SKM-1 (cell line): Measurements from ENCODE around the gene LGALS1.
"Not testable (repeated sequence)": the region's sequence is repeated elsewhere in the genome, so short reads cannot be mapped to it uniquely, and the experiment has no call there.

Experiments
- DNase-seq: peaks from one replicate; lab custom pipeline; 2025; ENCODE audit not compliant: unreplicated experiment; lab: John Stamatoyannopoulos, UW

The LGALS1 gene

DNA sequence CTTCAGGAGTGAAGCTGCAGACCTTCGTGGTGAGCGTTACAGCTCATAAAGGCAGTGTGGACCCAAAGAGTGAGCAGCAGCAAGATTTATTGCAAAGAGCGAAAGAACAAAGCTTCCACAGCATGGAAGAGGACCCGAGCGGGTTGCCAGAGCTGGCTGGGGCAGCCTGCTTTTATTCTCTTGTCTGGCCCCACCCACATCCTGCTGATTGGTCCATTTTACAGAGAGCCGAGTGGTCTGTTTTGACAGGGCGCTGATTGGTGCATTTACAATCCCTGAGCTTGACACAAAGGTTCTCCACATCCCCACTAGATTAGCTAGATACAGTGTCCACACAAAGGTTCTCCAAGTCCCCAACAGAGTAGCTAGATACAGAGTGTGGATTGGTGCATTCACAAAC is 41.8 kb downstream of the LGALS1 start:
- DNase-seq, result not testable (repeated sequence)

DNA sequence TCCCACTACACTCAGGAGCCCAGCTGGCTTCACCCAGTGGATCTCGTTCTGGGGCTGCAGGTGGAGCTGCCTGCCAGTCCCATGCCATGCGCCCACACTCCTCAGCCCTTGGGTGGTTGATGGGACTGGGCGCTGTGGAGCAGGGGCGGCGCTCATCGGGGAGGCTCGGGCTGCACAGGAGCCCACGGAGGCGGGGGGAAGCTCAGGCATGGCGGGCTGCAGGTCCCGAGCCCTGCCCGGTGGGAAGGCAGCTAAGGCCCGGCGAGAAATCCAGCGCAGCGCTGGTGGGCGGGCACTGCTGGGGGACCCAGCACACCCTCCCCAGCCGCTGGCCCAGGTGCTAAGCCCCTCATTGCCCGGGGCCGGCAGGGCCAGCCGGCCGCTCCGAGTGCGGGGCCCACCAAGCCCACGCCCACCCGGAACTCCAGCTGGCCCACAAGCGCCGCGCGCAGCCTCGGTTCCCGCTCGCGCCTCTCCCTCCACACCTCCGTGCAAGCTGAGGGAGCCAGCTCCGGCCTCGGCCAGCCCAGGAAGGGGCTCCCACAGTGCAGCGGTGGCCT is 42.4 kb downstream of the LGALS1 start:
- DNase-seq, result not testable (repeated sequence)

DNA sequence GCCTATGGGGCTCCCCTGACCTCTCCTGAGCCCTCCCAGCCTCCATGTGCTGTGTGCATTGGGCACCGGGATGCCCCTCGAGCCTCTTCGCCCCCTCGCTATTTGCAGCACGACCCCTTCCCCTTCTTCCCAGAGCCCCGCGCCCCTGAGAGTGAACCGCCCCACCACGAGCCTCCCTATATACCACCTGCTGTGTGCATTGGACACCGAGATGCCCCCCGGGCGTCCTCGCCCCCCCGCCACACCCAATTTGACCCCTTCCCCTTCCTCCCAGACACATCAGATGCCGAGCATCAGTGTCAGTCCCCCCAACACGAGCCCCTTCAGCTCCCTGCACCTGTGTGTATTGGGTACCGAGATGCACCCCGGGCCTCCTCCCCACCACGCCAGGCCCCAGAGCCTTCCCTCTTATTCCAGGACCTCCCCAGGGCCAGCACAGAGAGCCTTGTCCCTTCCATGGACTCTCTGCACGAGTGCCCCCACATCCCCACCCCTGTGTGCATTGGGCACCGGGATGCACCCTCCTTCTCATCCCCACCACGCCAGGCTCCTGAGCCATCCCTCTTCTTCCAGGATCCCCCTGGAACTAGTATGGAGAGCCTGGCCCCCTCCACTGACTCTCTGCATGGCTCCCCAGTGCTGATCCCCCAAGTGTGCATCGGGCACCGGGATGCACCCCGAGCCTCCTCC is 50.3 kb downstream of the LGALS1 start:
- DNase-seq, result no peak

DNA sequence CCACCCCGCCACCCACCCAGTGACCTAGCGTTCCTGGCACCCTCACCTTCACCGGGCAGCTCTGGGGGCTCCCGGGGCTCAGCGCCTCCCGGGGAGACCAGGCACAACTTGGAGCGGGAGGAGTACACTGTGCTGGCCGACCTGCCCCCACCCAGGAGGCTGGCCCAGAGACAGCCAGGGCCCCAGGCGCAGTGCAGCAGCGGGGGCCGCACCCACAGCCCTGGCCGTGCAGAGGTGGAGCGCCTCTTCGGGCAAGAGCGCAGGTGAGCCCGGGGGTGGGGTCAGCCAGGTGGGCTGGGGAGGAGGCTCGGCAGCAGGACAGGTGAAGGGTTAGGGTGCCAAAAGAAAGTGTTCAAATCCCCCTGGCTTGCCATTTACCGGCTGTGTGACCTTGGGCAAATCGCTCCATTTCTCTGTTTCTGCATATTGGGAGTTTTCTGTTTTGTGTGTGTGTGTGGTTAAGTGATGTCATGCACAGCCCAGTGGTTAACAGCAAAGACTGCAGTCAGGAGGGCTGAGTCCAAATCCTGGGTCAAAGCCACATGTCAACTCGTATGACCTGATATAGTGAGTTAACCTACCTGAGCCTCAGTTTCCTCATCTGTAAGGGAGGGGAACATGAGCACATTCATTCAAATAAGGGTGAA is 50.9 kb downstream of the LGALS1 start:
- no peak for DNase-seq

DNA sequence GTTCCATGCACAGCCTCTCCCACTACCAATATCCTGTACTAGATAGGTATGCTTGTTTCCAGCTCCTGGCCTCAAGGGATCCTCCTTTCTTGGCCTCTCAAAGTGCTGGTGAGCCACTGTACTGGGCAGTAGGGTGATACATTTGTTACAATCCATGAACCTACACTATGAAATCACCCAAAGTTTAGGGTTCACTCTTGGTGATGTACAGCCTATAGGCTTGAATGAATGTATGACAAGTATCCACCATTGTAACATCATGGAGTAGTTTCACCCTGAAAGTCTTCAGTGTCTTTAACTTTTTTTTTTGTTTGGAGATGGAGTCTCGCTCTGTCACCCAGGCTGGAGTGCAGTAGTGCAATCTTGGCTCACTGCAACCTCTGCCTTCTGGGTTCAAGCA is 53.2 kb downstream of the LGALS1 start:
- no peak for DNase-seq
